GM18517 (cell line): ENCODE measurements around the gene STAT4.

Source experiments
- ATAC-seq: cut with Tn5 transposase; IDR thresholded peaks from one replicate; pipeline ENCODE4 v1.9.1; 2021; ENCODE audit warnings: mild to moderate bottlenecking, moderate library complexity; ENCODE audit not compliant: unreplicated experiment

The STAT4 gene

GRCh38 chr2:191103774-191104173, 47.0 kb downstream of the STAT4 start:
- no peak for ATAC-seq

DNA sequence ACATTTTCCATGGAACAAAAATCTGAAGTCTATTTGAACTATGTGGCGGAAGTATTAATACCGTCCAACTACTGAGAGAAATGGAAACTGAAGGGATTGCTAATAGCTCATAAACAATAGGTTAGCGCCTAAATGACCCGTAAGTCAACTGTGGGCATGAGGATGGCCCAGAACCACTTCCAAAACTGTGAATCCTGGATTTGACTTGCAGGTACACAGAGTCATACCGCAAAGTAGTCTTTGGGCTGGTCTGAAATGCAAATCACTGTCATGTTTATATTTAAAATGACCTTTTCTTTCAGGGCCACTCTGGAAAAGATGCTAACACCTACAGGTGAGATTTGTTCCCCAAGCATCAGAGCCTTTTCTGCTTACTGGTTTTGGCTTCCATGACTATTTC, 50.6 kb downstream of the STAT4 start:
- no peak for ATAC-seq

DNA sequence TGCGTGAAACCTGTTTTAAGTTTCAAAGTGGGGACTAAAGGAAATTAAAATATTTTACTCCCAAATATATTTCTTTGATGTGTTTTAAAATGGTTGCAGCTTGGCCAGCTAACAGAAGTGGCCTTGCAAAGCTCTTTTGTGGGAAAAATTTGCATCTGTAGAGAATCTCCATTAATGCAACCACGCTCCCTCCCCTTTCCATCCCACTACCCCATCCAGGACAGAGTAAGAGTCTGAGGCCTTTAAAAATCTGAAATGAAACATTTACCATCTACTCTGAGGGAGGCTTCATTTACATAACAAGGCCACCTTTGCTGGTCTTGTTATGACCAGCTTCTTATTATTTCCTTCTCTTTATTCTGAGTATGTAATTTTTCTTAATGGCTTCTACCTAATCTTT, 63.5 kb downstream of the STAT4 start:
- no peak for ATAC-seq

DNA sequence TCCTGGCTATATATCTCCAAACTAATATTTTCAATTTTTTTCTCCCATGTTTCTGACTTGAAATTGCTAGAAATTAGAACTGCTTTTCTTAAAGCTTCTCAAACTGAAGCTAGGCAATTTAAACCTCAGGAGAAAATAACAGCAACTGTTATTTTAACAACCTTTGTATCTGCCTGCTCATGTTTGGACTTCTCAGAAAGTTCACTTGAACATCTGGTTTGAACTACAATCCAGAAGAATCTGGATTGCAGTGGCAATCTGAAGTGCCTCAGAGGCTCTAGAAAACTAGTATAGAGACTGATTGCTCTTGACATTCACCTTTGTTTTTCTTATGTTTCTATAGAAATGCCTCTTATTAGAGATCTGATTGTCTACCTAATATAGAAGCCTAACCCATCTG, 64.1 kb downstream of the STAT4 start:
- ATAC-seq, result no peak

GRCh38 chr2:191083540-191083939, 67.3 kb downstream of the STAT4 start:
- ATAC-seq, result no peak

- no peak for ATAC-seq
These were observed 68.5 kb downstream of the STAT4 start for GRCh38 chr2:191082321-191082720.

- ATAC-seq, result no peak
These were observed 69.2 kb downstream of the STAT4 start for GRCh38 chr2:191081411-191082155.

- ATAC-seq, result no peak
These were observed 72.5 kb downstream of the STAT4 start for GRCh38 chr2:191078165-191078867.

DNA sequence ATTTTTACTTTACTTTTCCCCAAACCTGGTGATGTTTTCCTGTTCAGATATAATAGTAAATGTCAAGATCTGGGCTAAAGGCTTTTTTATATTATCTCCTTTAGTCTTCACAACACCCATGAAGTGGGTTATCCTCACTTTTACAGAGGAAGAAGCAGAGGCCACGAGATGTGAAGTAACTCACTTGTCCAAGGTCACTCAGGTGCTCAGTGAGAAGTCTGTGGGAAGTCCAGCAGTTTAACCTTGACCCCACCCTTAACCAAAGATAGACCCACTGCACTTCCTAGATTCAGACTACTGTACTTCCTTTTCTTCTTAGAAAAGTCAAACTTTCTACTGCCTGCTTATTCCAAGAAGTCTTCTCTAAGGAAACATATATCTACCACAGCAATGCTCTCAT, 80.5 kb downstream of the STAT4 start:
- ATAC-seq, result no peak

- no peak for ATAC-seq
These were observed 81.2 kb downstream of the STAT4 start for GRCh38 chr2:191069606-191070005.

DNA sequence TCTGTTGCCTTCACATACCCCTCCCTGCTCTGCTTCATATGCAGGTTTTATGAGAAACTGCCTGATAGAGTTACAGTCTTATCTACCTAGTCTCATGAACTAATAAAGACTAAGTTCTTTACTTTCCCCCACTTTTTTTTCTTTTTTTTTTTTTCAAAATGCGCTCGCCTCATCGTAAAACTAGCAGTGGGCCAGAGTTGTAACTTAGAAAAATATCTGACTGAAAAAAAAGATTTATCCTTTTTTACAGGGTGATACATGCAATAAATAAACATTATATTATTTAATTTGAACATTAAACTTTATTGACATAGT, 83.9 kb downstream of the STAT4 start:
- no peak for ATAC-seq

DNA sequence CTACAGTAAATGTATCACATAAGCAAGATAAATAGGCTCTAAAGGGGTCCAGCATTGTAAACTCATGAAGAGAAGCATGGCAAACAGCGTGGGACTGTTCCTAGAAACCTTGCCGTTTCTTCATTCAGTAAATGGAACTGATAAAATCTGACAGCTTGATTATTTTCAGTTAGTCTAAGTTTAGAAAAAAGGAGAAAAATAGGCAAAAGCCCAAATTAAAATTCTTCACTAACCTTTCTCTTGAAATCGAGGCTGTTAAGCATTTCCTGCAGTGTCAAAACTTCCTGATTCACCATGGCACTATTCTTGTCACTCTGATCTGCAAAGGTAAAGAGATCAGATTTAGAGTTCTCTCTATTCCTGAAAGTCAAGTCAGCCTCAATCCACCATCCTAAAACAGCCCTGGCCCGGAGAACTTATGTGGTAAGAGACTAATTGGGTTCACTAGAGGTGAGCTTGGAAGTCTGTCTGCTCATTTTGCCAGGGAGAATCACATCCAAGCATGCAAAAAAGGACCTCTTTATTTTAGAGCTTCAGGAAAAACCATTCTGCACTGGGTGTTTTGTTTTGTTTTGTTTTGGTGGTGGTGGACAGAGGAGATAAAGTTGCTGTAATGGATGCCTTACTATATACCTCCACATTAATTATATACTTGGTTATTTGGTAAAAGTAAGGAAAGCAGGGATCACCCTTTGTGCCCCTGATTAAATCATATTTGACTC, 84.4 kb downstream of the STAT4 start:
- no peak for ATAC-seq

- no peak for ATAC-seq
These were observed 85.0 kb downstream of the STAT4 start for GRCh38 chr2:191065785-191066184.

GRCh38 chr2:191064590-191064989, 86.2 kb downstream of the STAT4 start:
- no peak for ATAC-seq

DNA sequence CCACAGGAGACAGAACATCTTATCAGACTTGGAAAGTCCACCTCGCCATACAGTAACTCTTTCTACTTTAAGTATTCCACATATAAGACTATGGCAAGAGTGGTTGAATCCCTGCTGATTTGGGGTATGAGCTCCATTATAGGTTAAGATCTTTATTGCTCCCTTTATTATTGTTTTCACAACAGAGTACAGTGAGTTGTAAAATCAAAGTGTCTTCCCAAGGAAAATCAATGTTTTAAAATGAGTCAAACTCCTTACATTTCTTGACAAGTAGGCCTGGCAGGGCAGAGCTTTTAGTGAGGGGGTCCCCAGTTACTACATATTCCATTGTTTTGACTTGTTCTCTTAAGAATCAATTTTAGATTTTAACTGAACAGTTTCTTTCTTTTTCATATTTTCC, 87.2 kb downstream of the STAT4 start:
- no peak for ATAC-seq

DNA sequence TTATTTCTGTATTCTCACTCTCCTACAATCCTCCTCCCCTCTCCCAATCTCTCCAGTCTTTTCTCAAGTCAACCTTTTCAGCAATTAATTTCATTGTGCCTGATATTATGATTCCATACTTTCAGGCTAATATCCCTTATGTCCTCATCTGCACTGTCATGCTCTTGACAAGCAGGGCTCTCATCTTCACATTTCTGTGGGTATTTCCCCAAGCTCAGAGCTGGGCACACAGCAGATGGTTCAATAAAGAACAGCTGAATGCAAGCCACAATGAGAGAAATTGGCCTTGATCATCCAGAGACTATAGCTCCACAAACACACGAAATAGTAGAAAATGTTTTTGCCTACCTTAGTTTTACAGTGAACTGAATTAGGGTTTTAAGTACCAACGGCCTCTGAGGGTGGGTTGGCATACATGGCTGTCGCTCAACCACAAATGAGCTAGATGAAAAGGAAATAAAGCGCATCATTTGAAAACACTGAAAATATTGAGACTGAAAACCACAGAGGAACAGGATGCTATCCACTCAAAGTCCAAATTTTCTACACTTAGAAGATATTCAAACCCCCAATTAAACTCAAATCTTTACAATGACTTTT, 89.3 kb downstream of the STAT4 start:
- ATAC-seq, result no peak

GRCh38 chr2:191059308-191059707, 91.5 kb downstream of the STAT4 start:
- ATAC-seq, result no peak

- no peak for ATAC-seq
These were observed 94.6 kb downstream of the STAT4 start for GRCh38 chr2:191056228-191056627.

DNA sequence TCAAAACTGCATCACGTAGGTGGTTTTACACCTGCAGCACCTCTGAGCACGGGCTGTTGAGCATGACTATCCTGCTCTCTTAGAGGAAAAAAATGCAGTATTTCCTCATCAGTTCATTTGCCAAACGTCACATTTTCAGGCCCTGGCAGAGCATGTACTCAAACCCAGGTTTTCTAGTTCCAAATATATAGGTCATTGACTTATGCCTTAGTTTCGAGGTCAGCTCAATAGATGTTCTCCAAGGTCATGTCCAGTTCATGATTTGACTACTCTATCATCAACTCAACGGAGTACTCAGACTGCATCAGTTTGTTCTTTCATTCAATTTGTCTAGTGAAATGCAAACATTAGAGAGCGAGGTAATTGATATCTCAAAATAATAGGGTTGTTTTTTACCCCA, 97.5 kb downstream of the STAT4 start:
- no peak for ATAC-seq

DNA sequence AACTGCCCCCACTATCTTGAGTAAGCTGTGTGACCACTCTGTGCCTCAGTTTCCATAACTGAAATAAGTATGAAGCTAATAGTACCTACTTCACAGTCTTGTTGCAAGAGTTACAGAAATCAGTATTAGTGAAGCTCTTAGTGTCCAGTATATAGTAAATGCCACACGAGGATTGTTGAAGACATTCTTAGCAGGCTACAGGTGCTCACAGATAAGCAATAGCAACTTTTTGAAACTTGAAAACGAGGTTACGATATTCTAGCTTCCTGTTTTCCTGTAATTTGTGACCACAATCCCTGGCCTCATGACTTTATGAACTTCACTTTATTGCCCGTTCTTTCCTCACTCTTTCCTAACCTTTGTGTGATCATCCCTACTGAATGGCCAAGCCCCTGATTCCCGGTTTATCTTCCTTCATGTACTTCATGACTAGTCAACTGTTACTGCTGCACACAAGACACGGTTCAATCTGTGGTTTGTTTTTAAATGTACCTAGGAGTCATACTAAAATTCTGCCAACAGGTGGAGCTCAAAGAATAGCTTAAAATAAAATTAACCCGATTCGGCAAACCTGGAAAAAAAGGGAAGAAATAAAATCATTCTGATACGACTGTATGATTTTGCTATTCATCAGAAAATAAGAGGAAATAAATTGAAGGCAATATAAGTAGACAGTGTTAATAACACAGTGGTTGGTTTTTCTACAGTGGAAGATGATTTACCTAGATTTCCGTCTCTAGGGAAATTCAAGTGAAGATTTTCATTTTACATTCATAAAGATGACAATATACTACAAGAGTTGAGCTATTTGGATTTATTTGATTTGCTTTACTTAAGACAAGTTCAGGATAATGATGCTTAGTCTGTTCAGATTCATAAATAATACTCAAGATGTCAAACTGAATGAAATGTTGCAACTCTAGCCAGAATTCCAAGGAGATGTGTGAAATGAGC, 98.7 kb downstream of the STAT4 start:
- no peak for ATAC-seq

GRCh38 chr2:191051177-191051576, 99.6 kb downstream of the STAT4 start:
- no peak for ATAC-seq
